ENCODE results near the gene MEGF11. TPM values are rescaled to one million over a fixed set of nuclear protein-coding genes. Genes with fewer than 3 reads are reported as not detected.
A peak's percentile ranks its signal among the peaks of the same experiment; 100 is the strongest.

The MEGF11 gene
- total RNA-seq, 1 donor from 2014 or later, result 0.60 TPM

- Mint-ChIP-seq H3K27ac (peak overlapping the region; percentile 29), H3K9me3 (ENCODE audit: low read depth) (no peaks in the 10 kb centered on the region), H3K4me1 (ENCODE audit: low read depth) (peaks cover 2% of the 10 kb centered on the region), H3K36me3 (ENCODE audit: insufficient read depth) (no peaks in the 10 kb centered on the region), H3K27me3 (no peaks in the 10 kb centered on the region), H3K4me3 (ENCODE audit: low read depth) (no peak overlapping the region)
- DNase-seq (ENCODE audit: low spot score, unreplicated experiment), result no peak
- no peak for TF ChIP-seq CTCF (IDR thresholded peaks at IDR 0.05; ENCODE audit: unreplicated experiment)
Observed at GRCh38 chr15:65914981-65915925, 338.3 kb downstream of the MEGF11 start.

DNA sequence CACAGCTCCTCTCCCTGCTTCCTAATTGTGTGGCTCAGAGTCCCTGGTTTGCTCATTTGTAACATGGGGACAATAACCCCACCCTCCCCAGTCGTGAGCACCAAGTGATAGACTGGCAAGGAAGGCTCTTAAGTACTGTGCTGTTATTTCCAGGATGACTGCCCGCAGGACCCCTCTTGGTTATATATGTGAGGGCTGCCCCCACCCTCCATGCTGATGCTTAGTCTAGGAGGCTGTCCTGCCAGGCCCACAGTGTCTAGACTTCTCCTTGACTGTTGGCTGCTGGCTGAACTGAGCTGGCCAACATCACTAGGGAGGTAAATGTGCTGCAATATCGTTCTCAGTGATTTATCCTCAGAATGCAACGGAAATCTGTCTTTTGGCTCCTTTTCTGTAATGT, 339.2 kb downstream of the MEGF11 start:
- DNase-seq (ENCODE audit: low spot score, unreplicated experiment), result no peak
- H3K9me3 Mint-ChIP-seq (ENCODE audit: low read depth), result no peaks in the 10 kb centered on the region
- H3K4me3 Mint-ChIP-seq (ENCODE audit: low read depth), result no peak overlapping the region
- H3K36me3 Mint-ChIP-seq (ENCODE audit: insufficient read depth), result no peaks in the 10 kb centered on the region
- H3K27ac Mint-ChIP-seq, result no peak overlapping the region
- H3K4me1 Mint-ChIP-seq (ENCODE audit: low read depth), result peaks cover 2% of the 10 kb centered on the region
- TF ChIP-seq CTCF (IDR thresholded peaks at IDR 0.05; ENCODE audit: unreplicated experiment), result no peak
- H3K27me3 Mint-ChIP-seq, result no peaks in the 10 kb centered on the region

DNA sequence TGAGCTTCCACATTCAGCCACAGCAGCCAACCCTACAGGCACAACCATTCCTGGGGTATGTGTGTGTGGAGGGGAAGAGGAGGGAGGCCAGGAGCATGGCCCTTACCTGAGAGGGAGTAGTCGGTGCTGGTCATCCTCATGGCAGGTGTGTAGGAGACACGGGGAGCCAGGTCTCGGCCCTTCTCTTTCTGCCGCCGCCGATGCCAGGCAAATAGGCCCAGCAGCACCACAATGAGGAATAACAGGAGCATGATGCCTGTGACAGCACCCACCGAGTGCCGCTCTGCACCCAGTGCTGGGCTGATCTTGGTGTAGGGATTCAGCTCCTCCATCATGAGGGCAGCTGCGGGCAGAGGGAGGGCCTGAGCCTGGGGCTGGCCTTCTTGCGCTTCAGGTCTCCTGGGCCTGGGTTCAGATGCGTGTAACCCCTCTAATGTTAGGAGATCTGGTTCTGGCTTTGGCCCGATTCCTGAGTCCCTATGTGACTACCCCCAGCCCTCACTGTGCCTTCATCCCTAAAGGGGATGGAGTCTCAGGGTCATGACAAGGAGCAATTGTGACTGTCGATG, 339.8 kb downstream of the MEGF11 start:
- no peak for TF ChIP-seq CTCF (IDR thresholded peaks at IDR 0.05; ENCODE audit: unreplicated experiment)
- Mint-ChIP-seq H3K9me3 (ENCODE audit: low read depth) (no peaks in the 10 kb centered on the region), H3K27ac (no peak overlapping the region), H3K4me1 (ENCODE audit: low read depth) (peaks cover 2% of the 10 kb centered on the region), H3K36me3 (ENCODE audit: insufficient read depth) (no peaks in the 10 kb centered on the region), H3K4me3 (ENCODE audit: low read depth) (no peak overlapping the region), H3K27me3 (no peaks in the 10 kb centered on the region)
- DNase-seq (ENCODE audit: low spot score, unreplicated experiment), result no peak

- Mint-ChIP-seq H3K4me3 (ENCODE audit: low read depth) (no peak overlapping the region), H3K9me3 (ENCODE audit: low read depth) (no peaks in the 10 kb centered on the region), H3K4me1 (ENCODE audit: low read depth) (peaks cover 2% of the 10 kb centered on the region), H3K36me3 (ENCODE audit: insufficient read depth) (no peaks in the 10 kb centered on the region), H3K27me3 (no peaks in the 10 kb centered on the region), H3K27ac (no peak overlapping the region)
- no peak for TF ChIP-seq CTCF (IDR thresholded peaks at IDR 0.05; ENCODE audit: unreplicated experiment)
- DNase-seq (ENCODE audit: low spot score, unreplicated experiment), result no peak
Observed at GRCh38 chr15:65912235-65912634, 341.3 kb downstream of the MEGF11 start.

- no peaks in the 10 kb centered on the region for H3K9me3 Mint-ChIP-seq (ENCODE audit: low read depth)
- DNase-seq (ENCODE audit: low spot score, unreplicated experiment), result no peak
- peaks cover 9% of the 10 kb centered on the region for H3K4me1 Mint-ChIP-seq (ENCODE audit: low read depth)
- H3K4me3 Mint-ChIP-seq (ENCODE audit: low read depth), result no peak overlapping the region
- peaks cover 4% of the 10 kb centered on the region for H3K36me3 Mint-ChIP-seq (ENCODE audit: insufficient read depth)
- H3K27me3 Mint-ChIP-seq, result no peaks in the 10 kb centered on the region
- TF ChIP-seq CTCF (IDR thresholded peaks at IDR 0.05; ENCODE audit: unreplicated experiment), result no peak
- H3K27ac Mint-ChIP-seq, result no peak overlapping the region
Observed at GRCh38 chr15:65910341-65910740, 343.2 kb downstream of the MEGF11 start.
